Activated T-helper 2 cell treated with anti-CD3 and anti-CD28 coated beads, Interferon-gamma antibody, Interleukin-2, Interleukin-4, amounts not matched to agents 10 μg/mL and 5 μg/mL and 100 μg/mL, durations not matched to agents 14 hours and 24 hours and 36 hours (primary cell): ENCODE measurements around the gene RDX. TPM values are rescaled to one million over a fixed set of nuclear protein-coding genes. Genes with fewer than 3 reads are reported as not detected.
A peak's percentile ranks its signal among the peaks of the same experiment; 100 is the strongest.
"Not testable (repeated sequence)": the region's sequence is repeated elsewhere in the genome, so short reads cannot be mapped to it uniquely, and the experiment has no call there.

Experiments
- DNase-seq: peaks from one replicate; pipeline ENCODE4 v3.0.0; 2021; ENCODE audit warnings: low spot score
- H3K27ac Mint-ChIP-seq: one replicate; pipeline ENCODE4 v1.8.0; 2021; ENCODE audit warnings: mixed read lengths
- H3K27me3 Mint-ChIP-seq: one replicate; pipeline ENCODE4 v1.8.0; 2021; ENCODE audit warnings: low read depth, mixed read lengths
- H3K36me3 Mint-ChIP-seq: one replicate; pipeline ENCODE4 v1.8.0; 2021; ENCODE audit warnings: low read depth, mixed read lengths
- H3K4me1 Mint-ChIP-seq: one replicate; pipeline ENCODE4 v1.8.0; 2021; ENCODE audit warnings: low read depth, mixed read lengths
- H3K4me3 Mint-ChIP-seq: one replicate; pipeline ENCODE4 v1.8.0; 2021; ENCODE audit warnings: low read depth, mild to moderate bottlenecking, moderate library complexity, mixed read lengths
- H3K9me3 Mint-ChIP-seq: one replicate; pipeline ENCODE4 v1.8.0; 2021; ENCODE audit warnings: mixed read lengths
- intact Hi-C: fragments of 100-400 bp; cut with micrococcal nuclease; formaldehyde crosslinking; loops from one replicate; pipeline ENCODE4 v1.15.1; 2023
- total RNA-seq: library from RNA; stranded (reverse); gene quantifications from 2 replicates; pipeline ENCODE4 v1.2.3, GENCODE V29; 2022

The RDX gene
- total RNA-seq, 1 donor from 2014 or later = 64.8 TPM

DNA sequence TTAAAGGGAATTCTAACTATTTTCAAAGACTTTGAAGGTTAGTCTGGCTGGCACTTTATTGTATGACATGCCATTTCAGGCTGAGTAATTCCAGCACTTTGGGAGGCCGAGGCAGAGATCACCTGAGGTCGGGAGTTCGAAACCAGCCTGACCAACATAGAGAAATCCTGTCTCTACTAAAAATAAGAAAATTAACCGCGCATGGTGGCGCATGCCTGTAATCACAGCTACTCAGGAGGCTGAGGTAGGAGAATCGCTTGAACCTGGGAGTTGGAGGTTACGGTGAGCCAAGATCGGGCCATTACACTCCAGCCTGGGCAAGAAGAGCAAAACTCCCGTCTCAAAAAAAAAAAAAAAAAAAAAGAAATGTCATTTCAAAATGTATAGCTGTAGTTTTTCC is 95.6 kb downstream of the RDX start:
- Mint-ChIP-seq H3K4me1 (peaks cover 8% of the 10 kb centered on the region), H3K36me3 (no peaks in the 10 kb centered on the region), H3K9me3 (no peaks in the 10 kb centered on the region), H3K27me3 (peaks cover 29% of the 10 kb centered on the region), H3K27ac (no peak overlapping the region), H3K4me3 (no peak overlapping the region)
- intact Hi-C loops = loop anchor here (1.0 to 10.0 kb wide), 6 partner anchors 94 to 326 kb away; partner anchors contain the start of gene RDX
- DNase-seq = no peak

DNA sequence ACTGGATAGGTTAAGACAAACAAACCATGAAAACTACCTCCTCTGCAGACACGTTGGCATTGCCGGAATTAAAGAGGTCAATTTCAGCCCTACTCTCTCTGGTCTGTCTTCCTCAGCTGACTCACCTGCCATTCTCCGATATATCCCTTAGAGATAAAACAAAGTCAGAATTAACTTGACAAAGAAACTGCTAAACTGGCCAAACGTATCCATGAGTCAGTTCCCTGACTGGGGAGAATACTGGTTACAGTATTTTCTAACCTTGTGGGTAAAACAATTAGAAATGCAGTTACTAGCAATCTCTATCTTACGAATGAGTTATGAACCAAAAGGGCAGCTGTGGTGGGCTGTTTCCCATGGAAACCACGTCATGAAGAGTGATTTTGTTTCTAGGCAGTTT is 96.2 kb downstream of the RDX start:
- H3K36me3 Mint-ChIP-seq = no peaks in the 10 kb centered on the region
- no peak for DNase-seq
- intact Hi-C loops = loop anchor here (2.0 to 10.0 kb wide), 3 partner anchors 95 to 327 kb away; partner anchors contain the start of gene RDX
- no peaks in the 10 kb centered on the region for H3K9me3 Mint-ChIP-seq
- H3K4me1 Mint-ChIP-seq = peaks cover 8% of the 10 kb centered on the region
- no peak overlapping the region for H3K27ac Mint-ChIP-seq
- peaks cover 34% of the 10 kb centered on the region for H3K27me3 Mint-ChIP-seq
- no peak overlapping the region for H3K4me3 Mint-ChIP-seq

DNA sequence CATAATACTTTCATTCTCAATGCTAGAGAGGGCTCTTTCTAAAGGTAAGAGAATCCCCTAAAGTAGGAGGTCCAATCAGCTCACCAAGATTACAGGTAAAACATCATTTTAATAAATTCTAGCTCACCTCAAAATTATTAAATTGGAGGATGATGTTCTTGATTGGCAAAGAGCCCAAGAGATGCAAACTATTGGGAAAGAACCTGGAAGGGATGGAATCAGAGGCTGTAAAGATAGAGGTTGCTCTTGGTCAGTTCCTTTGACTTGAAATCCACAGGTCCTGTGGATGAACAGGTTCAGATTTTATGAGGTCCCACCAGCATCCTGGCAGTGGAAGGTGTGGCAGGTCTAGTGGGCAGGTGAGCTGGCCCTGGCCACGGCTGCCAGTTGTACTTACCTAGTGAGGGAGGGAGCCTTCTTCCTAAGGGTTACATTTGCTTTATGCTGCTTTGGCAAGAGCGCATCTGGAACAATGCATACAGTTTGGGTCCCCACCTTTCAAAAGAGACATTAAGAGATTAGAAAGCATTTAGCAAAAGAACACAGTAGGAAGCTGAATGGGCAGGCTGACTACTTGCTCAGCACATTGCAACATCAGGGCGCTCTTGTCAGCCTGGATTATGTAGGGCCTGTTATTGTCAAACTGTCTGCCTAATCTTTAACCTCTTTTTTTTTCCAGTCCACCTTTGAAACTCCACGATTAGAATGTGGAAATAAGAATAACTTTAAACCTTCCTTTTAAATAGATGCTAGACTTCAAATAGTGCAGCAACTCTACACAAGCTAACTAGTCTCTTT is 97.0 kb downstream of the RDX start:
- Mint-ChIP-seq H3K27ac (no peak overlapping the region), H3K36me3 (no peaks in the 10 kb centered on the region), H3K9me3 (no peaks in the 10 kb centered on the region), H3K4me1 (peaks cover 8% of the 10 kb centered on the region), H3K4me3 (no peak overlapping the region), H3K27me3 (peaks cover 34% of the 10 kb centered on the region)
- intact Hi-C loops = no loop called here
- DNase-seq = no peak

DNA sequence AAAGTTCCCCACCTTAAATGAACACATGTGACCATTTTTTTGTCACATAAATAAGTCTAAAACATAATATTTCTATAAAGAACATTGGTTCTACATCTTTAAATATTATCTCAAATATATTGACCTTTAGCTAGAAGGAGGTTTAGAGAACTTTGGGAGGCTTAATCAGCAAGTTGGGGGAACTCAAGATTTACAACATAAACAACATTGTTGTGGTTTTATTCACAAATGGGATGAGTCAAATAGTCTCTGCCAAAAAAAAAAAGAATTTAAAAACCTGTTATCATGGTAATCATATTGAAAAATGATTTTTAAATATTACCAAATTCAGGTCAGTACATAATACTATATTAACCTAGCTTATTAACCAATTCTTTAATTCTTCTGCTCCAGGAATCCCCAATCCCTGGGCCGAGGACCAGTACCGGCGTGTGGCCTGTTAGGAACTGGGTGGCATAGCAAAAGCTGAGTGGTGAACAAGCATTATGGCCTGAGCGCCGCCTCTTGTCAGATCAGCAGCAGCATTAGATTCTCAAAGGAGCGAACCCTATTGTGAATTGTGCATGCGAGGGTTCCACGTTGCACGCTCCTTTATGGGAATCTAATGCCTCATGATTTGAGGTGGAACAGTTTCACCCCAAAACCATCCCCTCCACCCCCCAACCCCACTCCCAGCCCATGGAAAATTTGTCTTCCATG is 98.2 kb downstream of the RDX start:
- no peak for DNase-seq
- intact Hi-C loops = no loop called here
- H3K36me3 Mint-ChIP-seq = no peaks in the 10 kb centered on the region

DNA sequence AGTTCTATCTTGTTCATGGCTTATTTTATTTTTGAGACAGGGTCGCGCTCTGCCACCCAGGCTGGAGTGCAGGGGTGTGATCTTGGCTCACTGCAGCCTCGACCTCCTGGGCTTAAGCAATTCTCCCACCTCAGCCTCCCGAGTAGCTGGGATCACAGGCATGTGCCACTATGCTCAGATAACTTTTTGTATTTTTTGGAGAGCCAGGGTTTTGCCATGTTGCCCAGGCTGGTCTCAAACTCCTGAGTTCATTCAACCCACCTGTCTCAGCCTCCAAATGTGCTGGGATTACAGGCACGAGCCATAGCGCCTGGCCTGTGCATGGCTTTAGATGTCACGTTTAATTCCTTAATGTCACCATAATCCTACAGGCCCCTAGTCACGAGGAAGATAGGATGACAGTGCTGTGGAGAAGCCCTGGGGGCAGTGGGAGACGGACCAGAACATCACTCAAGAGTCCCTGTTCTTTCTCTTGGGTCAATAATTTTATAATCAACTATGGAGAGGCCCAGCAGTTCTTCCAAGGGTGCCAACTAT is 99.5 kb downstream of the RDX start:
- intact Hi-C loops = no loop called here
- H3K27ac Mint-ChIP-seq = no peak overlapping the region
- H3K4me3 Mint-ChIP-seq = no peak overlapping the region
- H3K4me1 Mint-ChIP-seq = peaks cover 22% of the 10 kb centered on the region
- H3K36me3 Mint-ChIP-seq = peaks cover 3% of the 10 kb centered on the region
- DNase-seq = no peak
- peaks cover 40% of the 10 kb centered on the region for H3K27me3 Mint-ChIP-seq
- H3K9me3 Mint-ChIP-seq = peaks cover 12% of the 10 kb centered on the region

More for the DNA sequence above, 98.2 kb downstream of the RDX start:
- no peak overlapping the region for H3K27ac Mint-ChIP-seq
- no peak overlapping the region for H3K4me3 Mint-ChIP-seq
- H3K27me3 Mint-ChIP-seq = peaks cover 35% of the 10 kb centered on the region
- H3K4me1 Mint-ChIP-seq = peaks cover 11% of the 10 kb centered on the region
- no peaks in the 10 kb centered on the region for H3K9me3 Mint-ChIP-seq

DNA sequence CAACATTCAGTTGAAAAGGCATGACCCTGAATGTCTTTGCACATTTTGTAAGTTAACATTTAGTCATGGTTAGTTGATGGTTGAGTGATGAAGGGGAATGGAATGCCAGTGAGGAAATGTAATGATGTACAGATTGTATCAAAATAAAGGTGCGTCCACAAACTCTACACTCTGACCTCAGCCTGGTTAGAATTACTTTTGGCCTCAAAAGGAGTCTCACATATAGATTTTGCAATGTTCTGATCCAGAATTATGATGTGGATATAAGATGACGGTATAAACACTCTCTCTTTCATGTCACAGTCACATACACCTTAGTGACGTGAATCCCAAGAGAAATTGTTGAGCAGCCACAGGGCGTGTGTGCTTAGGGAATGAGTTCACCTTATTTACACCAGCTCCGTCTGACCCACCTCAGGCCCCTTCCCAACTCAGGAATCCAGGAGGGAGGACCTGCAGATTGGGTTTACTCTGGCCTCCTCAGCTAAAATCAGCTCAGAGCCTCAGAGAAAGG is 100.1 kb downstream of the RDX start:
- Mint-ChIP-seq H3K27me3 (peaks cover 40% of the 10 kb centered on the region), H3K4me1 (peaks cover 23% of the 10 kb centered on the region), H3K9me3 (peaks cover 14% of the 10 kb centered on the region), H3K27ac (no peak overlapping the region), H3K36me3 (peaks cover 3% of the 10 kb centered on the region), H3K4me3 (no peak overlapping the region)
- intact Hi-C loops = no loop called here
- DNase-seq = no peak

DNA sequence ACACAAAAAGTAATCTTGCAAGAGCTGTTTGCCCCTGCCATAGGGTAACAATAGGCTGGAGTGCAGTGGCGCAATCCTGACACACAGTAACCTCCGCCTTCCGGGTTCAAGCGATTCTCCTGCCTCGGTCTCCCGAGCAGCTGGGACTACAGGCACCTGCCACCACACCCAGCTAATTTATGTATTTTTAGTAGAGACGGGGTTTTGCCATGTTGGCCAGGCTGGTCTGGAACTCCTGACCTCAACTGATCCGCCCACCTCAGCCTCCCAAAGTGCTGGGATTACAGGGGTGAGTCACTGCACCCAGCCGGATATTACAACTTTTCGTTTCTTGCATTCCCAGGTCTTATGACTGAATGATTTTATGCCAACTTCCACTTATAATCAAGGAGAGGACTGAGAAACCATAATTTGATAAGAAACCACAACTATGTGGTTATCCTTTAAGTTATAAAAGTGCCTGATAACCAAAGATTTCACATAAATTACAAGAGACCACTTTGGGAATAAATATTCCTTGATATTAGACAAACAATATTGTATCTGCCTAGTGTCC is 102.1 kb downstream of the RDX start:
- DNase-seq = not testable (repeated sequence)

DNA sequence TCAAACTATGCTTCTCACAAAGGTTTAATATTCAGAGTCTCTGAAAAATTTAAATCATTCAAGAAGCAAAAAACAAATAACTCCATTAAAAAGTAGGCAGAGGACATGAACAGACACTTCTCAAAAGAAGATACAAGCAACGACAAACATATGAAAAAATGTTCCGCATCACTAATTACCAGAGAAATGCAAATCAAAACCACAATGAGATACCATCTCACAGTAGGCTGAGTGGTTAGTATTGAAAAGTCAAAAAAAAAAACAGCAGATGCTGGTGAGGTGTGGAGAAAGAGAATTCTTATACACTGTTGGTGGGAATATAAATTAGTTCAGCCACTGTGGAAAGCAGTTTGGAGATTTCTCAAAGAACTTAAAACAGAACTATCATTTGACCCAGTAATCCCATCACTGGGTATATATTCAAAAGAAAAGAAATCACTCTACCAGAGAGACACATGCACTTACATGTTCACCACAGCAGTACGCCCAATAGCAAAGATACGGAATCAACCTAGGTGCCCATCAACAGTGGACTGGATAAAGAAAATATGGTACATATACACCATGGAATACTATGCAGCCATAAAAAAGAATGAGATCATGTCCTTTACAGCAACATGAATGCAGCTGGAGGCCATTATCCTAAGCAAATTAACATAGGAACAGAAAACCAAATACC is 103.7 kb downstream of the RDX start:
- not testable (repeated sequence) for DNase-seq, H3K4me3 Mint-ChIP-seq, H3K36me3 Mint-ChIP-seq
- peak overlapping the region; percentile 8 for H3K27ac Mint-ChIP-seq
- H3K27me3 Mint-ChIP-seq = peaks cover 45% of the 10 kb centered on the region
- peaks cover 23% of the 10 kb centered on the region for H3K9me3 Mint-ChIP-seq
- H3K4me1 Mint-ChIP-seq = peaks cover 27% of the 10 kb centered on the region
- intact Hi-C loops = loop anchor here (2.0 to 5.0 kb wide), 3 partner anchors 116 to 260 kb away; no protein-coding TSS in a partner anchor

More for the DNA sequence above, 102.1 kb downstream of the RDX start:
- Mint-ChIP-seq H3K9me3 (peaks cover 23% of the 10 kb centered on the region), H3K4me1 (peaks cover 27% of the 10 kb centered on the region), H3K27me3 (peaks cover 42% of the 10 kb centered on the region)
- H3K4me3 Mint-ChIP-seq, H3K27ac Mint-ChIP-seq, H3K36me3 Mint-ChIP-seq: not testable (repeated sequence)
- intact Hi-C loops = loop anchor here (5.0 kb wide), 1 partner anchor 258 kb away; no protein-coding TSS in a partner anchor

DNA sequence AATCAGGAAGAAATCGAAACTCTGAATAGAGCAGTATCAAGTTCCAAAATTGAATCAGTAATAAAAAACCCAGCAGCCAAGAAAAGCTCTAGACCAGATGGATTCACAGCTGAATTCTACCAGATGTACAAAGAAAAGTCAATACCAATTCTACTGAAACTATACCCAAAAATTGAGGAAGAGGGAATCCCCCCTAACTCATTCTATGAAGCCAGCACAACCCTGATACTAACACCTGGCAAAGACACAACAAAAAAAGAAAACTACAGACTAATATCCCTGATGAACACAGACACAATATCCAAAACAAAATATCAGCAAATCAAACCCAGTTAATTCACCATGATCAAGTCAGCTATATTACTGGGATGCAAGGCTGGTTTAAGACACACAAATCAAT is 105.5 kb downstream of the RDX start:
- peaks cover 23% of the 10 kb centered on the region for H3K9me3 Mint-ChIP-seq
- H3K27ac Mint-ChIP-seq = no peak overlapping the region
- no peak overlapping the region for H3K4me3 Mint-ChIP-seq
- peaks cover 24% of the 10 kb centered on the region for H3K4me1 Mint-ChIP-seq
- H3K36me3 Mint-ChIP-seq = peaks cover 8% of the 10 kb centered on the region
- H3K27me3 Mint-ChIP-seq = peaks cover 36% of the 10 kb centered on the region
- no peak for DNase-seq
- intact Hi-C loops = loop anchor here (5.0 kb wide), 1 partner anchor 261 kb away; no protein-coding TSS in a partner anchor

DNA sequence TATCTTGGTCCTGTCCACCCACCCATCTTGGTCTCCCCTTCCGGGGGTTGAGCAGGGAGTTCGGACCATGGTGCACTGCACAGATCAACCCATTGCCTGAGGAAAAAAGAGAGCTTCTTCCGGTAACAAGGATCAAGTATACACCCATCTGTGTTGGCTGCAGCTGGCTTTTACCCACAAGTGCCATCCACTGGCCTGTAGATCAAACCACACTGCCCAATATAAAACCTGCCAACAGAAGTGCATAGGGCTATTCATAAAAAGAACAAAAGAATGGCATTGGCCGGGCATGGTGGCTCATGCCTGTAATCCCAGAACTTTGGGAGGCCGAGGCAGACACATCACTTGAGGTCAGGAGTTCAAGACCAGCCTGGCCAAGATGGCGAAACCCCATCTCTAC is 108.7 kb downstream of the RDX start:
- H3K27me3 Mint-ChIP-seq = peaks cover 28% of the 10 kb centered on the region
- no peak overlapping the region for H3K4me3 Mint-ChIP-seq
- H3K4me1 Mint-ChIP-seq = peaks cover 17% of the 10 kb centered on the region
- intact Hi-C loops = no loop called here
- H3K9me3 Mint-ChIP-seq = peaks cover 19% of the 10 kb centered on the region
- no peak overlapping the region for H3K27ac Mint-ChIP-seq
- peaks cover 8% of the 10 kb centered on the region for H3K36me3 Mint-ChIP-seq
- DNase-seq = no peak

DNA sequence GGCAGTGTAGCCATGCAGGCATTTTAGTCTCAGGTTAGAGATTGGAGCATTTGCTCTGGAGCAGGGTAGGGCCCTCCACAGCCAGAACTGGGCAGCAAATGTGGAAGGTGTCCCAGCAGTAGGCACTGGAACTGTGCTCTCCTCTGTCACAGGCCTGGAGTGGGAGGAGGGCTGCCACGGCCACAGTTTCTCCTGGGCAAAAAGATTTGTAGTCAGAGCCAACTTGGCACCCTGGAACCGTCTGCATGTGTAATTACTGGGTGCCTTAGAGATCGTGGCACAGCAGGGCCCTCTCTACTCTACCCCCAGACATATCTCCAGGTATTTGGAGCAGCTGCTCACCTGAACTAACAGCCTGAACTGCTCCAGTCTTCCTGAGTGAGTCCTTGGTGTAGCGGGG is 109.5 kb downstream of the RDX start:
- H3K36me3 Mint-ChIP-seq = peaks cover 5% of the 10 kb centered on the region
- peaks cover 31% of the 10 kb centered on the region for H3K27me3 Mint-ChIP-seq
- H3K4me3 Mint-ChIP-seq = no peak overlapping the region
- no peak overlapping the region for H3K27ac Mint-ChIP-seq
- H3K9me3 Mint-ChIP-seq = peaks cover 10% of the 10 kb centered on the region
- no peak for DNase-seq
- H3K4me1 Mint-ChIP-seq = peaks cover 10% of the 10 kb centered on the region
- intact Hi-C loops = no loop called here

DNA sequence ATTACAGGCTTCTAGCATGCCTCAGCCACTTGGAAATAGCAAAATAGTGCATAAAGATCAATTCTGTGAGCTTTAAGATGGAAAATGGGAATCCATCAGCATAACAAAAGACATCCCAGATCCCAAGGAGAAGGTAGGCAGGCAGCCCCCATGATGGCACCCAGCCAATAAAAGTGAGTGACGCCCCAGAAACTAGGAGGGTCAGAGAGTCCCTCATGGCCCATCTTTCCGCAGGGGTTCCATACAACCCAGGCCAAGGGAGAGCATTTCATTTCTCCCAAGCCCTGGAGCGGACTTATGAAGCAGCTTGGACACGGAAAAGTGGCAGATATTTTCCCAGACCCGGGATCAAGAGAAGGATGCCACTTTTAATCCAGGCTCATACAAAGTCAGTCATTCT is 110.0 kb downstream of the RDX start:
- DNase-seq = no peak
- no peak overlapping the region for H3K27ac Mint-ChIP-seq
- H3K9me3 Mint-ChIP-seq = peaks cover 9% of the 10 kb centered on the region
- peaks cover 5% of the 10 kb centered on the region for H3K36me3 Mint-ChIP-seq
- H3K4me1 Mint-ChIP-seq = peaks cover 9% of the 10 kb centered on the region
- H3K27me3 Mint-ChIP-seq = peaks cover 31% of the 10 kb centered on the region
- intact Hi-C loops = no loop called here
- H3K4me3 Mint-ChIP-seq = no peak overlapping the region
